BJ (cell line): ENCODE measurements around the gene ITPKC. TPM values are rescaled to one million over a fixed set of nuclear protein-coding genes. Genes with fewer than 3 reads are reported as not detected.

Source experiments
- CTCF ChIA-PET: fragments of 350-600 bp; formaldehyde crosslinking; extraction: SDS; loops from one replicate; lab custom pipeline; 2021; ENCODE audit warnings: antibody characterized with exemption, inconsistent platforms; lab: Yijun Ruan, JAX
- POLR2A ChIA-PET: fragments of 300-600 bp; sonication (Branson Sonifier 250); formaldehyde crosslinking; extraction: SDS; loops from one replicate; lab custom pipeline; 2021; ENCODE audit warnings: antibody characterized with exemption; lab: Charles Lee
- DNase-seq: peaks from one replicate; pipeline ENCODE4 v3.0.0-alpha.2; 2011; ENCODE audit warnings: low read depth
- H3K27me3 ChIP-seq: 2 replicates; pipeline ENCODE4 v1.6.0; 2011; ENCODE audit warnings: low read length; ENCODE audit not compliant: control insufficient read depth, insufficient read depth
- H3K36me3 ChIP-seq: 2 replicates; pipeline ENCODE4 v1.5.1; 2011; ENCODE audit warnings: low read length; ENCODE audit not compliant: control insufficient read depth, insufficient read depth
- H3K4me3 ChIP-seq: 2 replicates; pipeline ENCODE4 v1.5.1; 2011; ENCODE audit warnings: low read depth, mild to moderate bottlenecking, control low read depth, low read length
- CTCF ChIP-seq: IDR thresholded peaks from 2 replicates; pipeline ENCODE4 v1.5.1; 2011; ENCODE audit warnings: low read depth, mild to moderate bottlenecking, control low read depth, inconsistent platforms, low read length, moderate library complexity; ENCODE audit not compliant: insufficient read depth
- polyA plus RNA-seq: library from polyadenylated mRNA; depleted of rRNA; stranded (reverse); fragments of >200 nt; gene quantifications from 2 replicates; pipeline ENCODE4 v1.2.3, GENCODE V29; 2011

Gene ITPKC
- polyA plus RNA-seq, 1 experiment = 11.9 TPM

- POLR2A ChIA-PET = no interaction called here
- TF ChIP-seq CTCF = no peak
- CTCF ChIA-PET = interaction anchor here (1.0 to 1.1 kb wide), 2 partner anchors 12 to 59 kb away, joined by 3 read pairs; no protein-coding TSS in a partner anchor
- Histone ChIP-seq H3K36me3 (peaks cover 21% of the 10 kb centered on the region), H3K4me3 (no peak overlapping the region), H3K27me3 (no peaks in the 10 kb centered on the region)
- no peak for DNase-seq
These were observed 23.6 kb upstream of the ITPKC start for GRCh38 chr19:40693150-40693788.

DNA sequence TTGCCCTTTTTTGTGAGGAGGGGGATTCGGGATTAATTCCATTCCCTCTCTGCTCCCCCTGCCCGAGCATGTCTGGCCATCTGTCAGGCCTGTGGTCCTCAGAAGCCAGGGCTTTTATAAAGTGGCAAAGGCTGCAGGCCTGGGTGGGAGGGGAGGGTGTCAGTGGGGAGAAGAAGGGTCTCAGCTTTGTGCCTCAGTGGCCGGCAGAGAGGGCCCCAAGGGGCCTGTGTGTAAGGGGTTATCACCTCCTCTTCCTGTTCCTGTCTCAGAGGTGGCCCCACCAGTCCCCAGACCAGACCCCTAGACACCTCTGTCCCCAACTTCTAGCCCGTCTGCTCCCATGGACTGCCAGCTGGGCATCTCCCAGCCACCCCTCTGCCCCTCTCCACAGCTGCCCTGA is 23.0 kb upstream of the ITPKC start:
- no peak for TF ChIP-seq CTCF
- ChIA-PET POLR2A (no interaction called here), CTCF (interaction anchor here (1.1 kb wide), 1 partner anchor 59 kb away, joined by 3 read pairs; no protein-coding TSS in a partner anchor)
- H3K36me3 ChIP-seq = peaks cover 24% of the 10 kb centered on the region
- DNase-seq = no peak
- H3K4me3 ChIP-seq = no peak overlapping the region
- H3K27me3 ChIP-seq = no peaks in the 10 kb centered on the region

GRCh38 chr19:40695881-40696280 is 21.0 kb upstream of the ITPKC start:
- Histone ChIP-seq H3K4me3 (no peak overlapping the region), H3K36me3 (peaks cover 29% of the 10 kb centered on the region), H3K27me3 (no peaks in the 10 kb centered on the region)
- no peak for DNase-seq
- ChIA-PET CTCF (interaction anchor here (0.6 kb wide), 1 partner anchor 28 kb away, joined by 3 read pairs; no protein-coding TSS in a partner anchor), POLR2A (no interaction called here)
- TF ChIP-seq CTCF = no peak

DNA sequence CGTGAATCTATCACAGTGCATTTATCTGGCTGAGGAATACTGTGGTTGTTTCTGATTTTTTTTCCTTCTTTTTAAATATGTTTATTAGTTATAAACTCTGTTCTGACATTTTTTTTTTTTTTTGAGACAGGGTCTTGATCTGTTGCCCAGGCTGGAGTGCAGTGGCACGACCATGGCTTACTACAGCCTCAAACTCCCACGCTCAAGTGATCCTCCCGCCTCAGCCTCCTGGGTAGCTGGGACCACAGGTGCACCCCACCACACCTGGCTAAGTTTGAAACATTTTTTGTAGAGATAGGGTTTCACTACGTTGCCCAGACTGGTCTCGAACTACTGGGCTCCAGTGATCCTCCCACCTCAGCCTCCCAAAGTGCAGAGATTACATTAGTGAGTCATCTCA is 19.9 kb upstream of the ITPKC start:
- TF ChIP-seq CTCF = no peak
- no peak for DNase-seq
- H3K4me3 ChIP-seq = no peak overlapping the region
- POLR2A ChIA-PET = no interaction called here
- no peaks in the 10 kb centered on the region for H3K27me3 ChIP-seq
- H3K36me3 ChIP-seq = peaks cover 27% of the 10 kb centered on the region
- CTCF ChIA-PET = no interaction called here

GRCh38 chr19:40700083-40700482 is 16.8 kb upstream of the ITPKC start:
- TF ChIP-seq CTCF = no peak
- no peaks in the 10 kb centered on the region for H3K27me3 ChIP-seq
- ChIA-PET POLR2A (no interaction called here), CTCF (interaction anchor here (0.7 to 1.6 kb wide), 2 partner anchors 9 to 234 kb away, joined by 3 to 4 read pairs; partner anchors contain the start of genes BLVRB and NUMBL)
- DNase-seq = no peak
- H3K36me3 ChIP-seq = peaks cover 32% of the 10 kb centered on the region
- H3K4me3 ChIP-seq = no peak overlapping the region
